ENCODE measurements around the gene CDC14A.

DNA sequence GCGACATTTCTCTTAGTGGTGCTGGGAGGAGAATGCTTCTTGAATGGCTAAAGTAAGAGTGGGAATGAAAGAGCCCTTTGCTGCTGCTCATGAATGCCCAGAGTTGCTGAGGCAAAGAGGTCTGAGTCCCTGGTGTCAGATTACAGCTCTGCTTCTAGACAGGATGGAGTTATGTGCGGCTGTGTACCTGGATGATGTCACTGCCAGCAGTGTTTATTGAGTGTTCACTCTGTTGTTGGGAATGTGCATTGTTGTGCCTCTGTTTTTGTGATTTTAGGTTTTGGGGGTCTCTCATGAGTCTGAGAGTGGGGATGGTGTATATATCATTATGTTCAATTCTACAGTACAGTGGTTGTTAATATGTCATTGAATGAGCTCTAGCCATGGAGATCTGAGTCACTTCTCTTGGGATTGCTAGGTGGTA is 2.7 kb downstream of the CDC14A start:
- TF ChIP-seq RAD21 (IDR thresholded peaks at IDR 0.05; ENCODE audit: low read depth): no peak
- TF ChIP-seq, protein P1, sequence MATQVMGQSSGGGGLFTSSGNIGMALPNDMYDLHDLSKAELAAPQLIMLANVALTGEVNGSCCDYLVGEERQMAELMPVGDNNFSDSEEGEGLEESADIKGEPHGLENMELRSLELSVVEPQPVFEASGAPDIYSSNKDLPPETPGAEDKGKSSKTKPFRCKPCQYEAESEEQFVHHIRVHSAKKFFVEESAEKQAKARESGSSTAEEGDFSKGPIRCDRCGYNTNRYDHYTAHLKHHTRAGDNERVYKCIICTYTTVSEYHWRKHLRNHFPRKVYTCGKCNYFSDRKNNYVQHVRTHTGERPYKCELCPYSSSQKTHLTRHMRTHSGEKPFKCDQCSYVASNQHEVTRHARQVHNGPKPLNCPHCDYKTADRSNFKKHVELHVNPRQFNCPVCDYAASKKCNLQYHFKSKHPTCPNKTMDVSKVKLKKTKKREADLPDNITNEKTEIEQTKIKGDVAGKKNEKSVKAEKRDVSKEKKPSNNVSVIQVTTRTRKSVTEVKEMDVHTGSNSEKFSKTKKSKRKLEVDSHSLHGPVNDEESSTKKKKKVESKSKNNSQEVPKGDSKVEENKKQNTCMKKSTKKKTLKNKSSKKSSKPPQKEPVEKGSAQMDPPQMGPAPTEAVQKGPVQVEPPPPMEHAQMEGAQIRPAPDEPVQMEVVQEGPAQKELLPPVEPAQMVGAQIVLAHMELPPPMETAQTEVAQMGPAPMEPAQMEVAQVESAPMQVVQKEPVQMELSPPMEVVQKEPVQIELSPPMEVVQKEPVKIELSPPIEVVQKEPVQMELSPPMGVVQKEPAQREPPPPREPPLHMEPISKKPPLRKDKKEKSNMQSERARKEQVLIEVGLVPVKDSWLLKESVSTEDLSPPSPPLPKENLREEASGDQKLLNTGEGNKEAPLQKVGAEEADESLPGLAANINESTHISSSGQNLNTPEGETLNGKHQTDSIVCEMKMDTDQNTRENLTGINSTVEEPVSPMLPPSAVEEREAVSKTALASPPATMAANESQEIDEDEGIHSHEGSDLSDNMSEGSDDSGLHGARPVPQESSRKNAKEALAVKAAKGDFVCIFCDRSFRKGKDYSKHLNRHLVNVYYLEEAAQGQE (IDR thresholded peaks at IDR 0.05; ENCODE audit: low read depth): no peak
- TF ChIP-seq EP300 (IDR thresholded peaks at IDR 0.05; ENCODE audit: borderline replicate concordance): no peak
- TF ChIP-seq, protein P2, sequence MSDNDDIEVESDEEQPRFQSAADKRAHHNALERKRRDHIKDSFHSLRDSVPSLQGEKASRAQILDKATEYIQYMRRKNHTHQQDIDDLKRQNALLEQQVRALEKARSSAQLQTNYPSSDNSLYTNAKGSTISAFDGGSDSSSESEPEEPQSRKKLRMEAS (IDR thresholded peaks at IDR 0.05): no peak
- TF ChIP-seq YY1 (IDR thresholded peaks at IDR 0.05; ENCODE audit: low read depth): no peak
- TF ChIP-seq TAF1 (IDR thresholded peaks at IDR 0.05; ENCODE audit: low read depth): no peak
- TF ChIP-seq CEBPB (IDR thresholded peaks at IDR 0.05): no peak
- no peak for TF ChIP-seq TCF12 (IDR thresholded peaks at IDR 0.05; ENCODE audit: low read depth)
- TF ChIP-seq, protein P3, sequence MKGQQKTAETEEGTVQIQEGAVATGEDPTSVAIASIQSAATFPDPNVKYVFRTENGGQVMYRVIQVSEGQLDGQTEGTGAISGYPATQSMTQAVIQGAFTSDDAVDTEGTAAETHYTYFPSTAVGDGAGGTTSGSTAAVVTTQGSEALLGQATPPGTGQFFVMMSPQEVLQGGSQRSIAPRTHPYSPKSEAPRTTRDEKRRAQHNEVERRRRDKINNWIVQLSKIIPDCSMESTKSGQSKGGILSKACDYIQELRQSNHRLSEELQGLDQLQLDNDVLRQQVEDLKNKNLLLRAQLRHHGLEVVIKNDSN (IDR thresholded peaks at IDR 0.05): no peak
- no peak for TF ChIP-seq NFIC (IDR thresholded peaks at IDR 0.05)
- no peak for TF ChIP-seq FOXM1 (IDR thresholded peaks at IDR 0.05; ENCODE audit: borderline replicate concordance, low read depth)
- TF ChIP-seq TEAD4 (IDR thresholded peaks at IDR 0.05): peak; percentile 53; the same call in 1 of the 2 replicates
- no peak for TF ChIP-seq CREB1 (IDR thresholded peaks at IDR 0.05; ENCODE audit: low read depth)
- TF ChIP-seq ZBTB7A (IDR thresholded peaks at IDR 0.05; ENCODE audit: low read depth): no peak
